HL-60 (cell line): ENCODE results near the gene FBXO33.

Experiments
- DNase-seq, 2 experiments: peaks; one replicate each; pipeline ENCODE4 v3.0.0-alpha.2; 2010 to 2020; ENCODE audit warnings: low read depth in 1 of 2, low spot score in 1 of 2
- H3K27ac ChIP-seq: fragments of 250-450 bp; sonication (Bioruptor Pico); replicated peaks from 2 replicates; pipeline ENCODE4 v1.5.1; 2020; ENCODE audit warnings: mild to moderate bottlenecking, moderate library complexity
- H3K27me3 ChIP-seq: fragments of 250-450 bp; sonication (Bioruptor Pico); 2 replicates; pipeline ENCODE4 v1.5.1; 2021; ENCODE audit warnings: mild to moderate bottlenecking, moderate library complexity; ENCODE audit not compliant: insufficient read depth, poor library complexity, severe bottlenecking
- H3K4me3 ChIP-seq: replicated peaks from 2 replicates; pipeline ENCODE4 v1.5.1; 2011; ENCODE audit warnings: mild to moderate bottlenecking, control low read depth, low read length; ENCODE audit not compliant: insufficient read depth
- GABPA ChIP-seq: IDR thresholded peaks from 2 replicates; pipeline ENCODE4 v1.6.1; 2012; ENCODE audit warnings: low read depth
- POLR2AphosphoS5 ChIP-seq: IDR thresholded peaks from 2 replicates; pipeline ENCODE4 v1.6.1; 2012; ENCODE audit warnings: low read depth
- SPI1 ChIP-seq: IDR thresholded peaks from 2 replicates; pipeline ENCODE4 v1.6.1; 2012; ENCODE audit warnings: low read depth, mild to moderate bottlenecking, borderline replicate concordance
- TF ChIP-seq, protein P1 (sequence below): IDR thresholded peaks from one replicate; pipeline ENCODE4 v1.5.1; 2011; ENCODE audit warnings: low read length, control low read depth, inconsistent platforms; ENCODE audit not compliant: insufficient read depth
- TF ChIP-seq, protein P2 (sequence below): IDR thresholded peaks from 2 replicates; pipeline ENCODE4 v1.6.1; 2012; ENCODE audit warnings: low read depth; ENCODE audit not compliant: insufficient replicate concordance

Gene FBXO33

DNA sequence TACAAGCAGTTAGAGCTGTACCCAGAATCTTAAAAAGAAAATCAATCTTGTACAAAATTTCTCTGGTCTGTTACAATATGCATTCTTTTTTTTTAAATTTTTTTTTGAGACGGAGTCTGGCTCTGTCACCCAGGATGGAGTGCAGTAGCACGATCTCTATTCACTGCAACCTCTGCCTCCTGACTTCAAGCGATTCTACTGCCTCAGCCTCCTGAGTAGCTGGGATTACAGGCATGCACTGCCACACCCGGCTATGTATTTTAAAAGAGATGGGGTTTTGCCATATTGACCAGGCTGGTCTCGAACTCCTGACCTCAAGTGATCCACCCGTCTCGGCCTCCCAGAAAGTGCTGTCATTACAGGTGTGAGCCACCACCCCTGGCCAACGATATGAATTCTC, 4.1 kb downstream of the FBXO33 start:
- no peaks in the 10 kb centered on the region for H3K27me3 ChIP-seq
- no peak for DNase-seq
- TF ChIP-seq POLR2AphosphoS5: no peak
- TF ChIP-seq SPI1: no peak
- TF ChIP-seq, protein P1, sequence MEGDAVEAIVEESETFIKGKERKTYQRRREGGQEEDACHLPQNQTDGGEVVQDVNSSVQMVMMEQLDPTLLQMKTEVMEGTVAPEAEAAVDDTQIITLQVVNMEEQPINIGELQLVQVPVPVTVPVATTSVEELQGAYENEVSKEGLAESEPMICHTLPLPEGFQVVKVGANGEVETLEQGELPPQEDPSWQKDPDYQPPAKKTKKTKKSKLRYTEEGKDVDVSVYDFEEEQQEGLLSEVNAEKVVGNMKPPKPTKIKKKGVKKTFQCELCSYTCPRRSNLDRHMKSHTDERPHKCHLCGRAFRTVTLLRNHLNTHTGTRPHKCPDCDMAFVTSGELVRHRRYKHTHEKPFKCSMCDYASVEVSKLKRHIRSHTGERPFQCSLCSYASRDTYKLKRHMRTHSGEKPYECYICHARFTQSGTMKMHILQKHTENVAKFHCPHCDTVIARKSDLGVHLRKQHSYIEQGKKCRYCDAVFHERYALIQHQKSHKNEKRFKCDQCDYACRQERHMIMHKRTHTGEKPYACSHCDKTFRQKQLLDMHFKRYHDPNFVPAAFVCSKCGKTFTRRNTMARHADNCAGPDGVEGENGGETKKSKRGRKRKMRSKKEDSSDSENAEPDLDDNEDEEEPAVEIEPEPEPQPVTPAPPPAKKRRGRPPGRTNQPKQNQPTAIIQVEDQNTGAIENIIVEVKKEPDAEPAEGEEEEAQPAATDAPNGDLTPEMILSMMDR: no peak
- TF ChIP-seq, protein P2, sequence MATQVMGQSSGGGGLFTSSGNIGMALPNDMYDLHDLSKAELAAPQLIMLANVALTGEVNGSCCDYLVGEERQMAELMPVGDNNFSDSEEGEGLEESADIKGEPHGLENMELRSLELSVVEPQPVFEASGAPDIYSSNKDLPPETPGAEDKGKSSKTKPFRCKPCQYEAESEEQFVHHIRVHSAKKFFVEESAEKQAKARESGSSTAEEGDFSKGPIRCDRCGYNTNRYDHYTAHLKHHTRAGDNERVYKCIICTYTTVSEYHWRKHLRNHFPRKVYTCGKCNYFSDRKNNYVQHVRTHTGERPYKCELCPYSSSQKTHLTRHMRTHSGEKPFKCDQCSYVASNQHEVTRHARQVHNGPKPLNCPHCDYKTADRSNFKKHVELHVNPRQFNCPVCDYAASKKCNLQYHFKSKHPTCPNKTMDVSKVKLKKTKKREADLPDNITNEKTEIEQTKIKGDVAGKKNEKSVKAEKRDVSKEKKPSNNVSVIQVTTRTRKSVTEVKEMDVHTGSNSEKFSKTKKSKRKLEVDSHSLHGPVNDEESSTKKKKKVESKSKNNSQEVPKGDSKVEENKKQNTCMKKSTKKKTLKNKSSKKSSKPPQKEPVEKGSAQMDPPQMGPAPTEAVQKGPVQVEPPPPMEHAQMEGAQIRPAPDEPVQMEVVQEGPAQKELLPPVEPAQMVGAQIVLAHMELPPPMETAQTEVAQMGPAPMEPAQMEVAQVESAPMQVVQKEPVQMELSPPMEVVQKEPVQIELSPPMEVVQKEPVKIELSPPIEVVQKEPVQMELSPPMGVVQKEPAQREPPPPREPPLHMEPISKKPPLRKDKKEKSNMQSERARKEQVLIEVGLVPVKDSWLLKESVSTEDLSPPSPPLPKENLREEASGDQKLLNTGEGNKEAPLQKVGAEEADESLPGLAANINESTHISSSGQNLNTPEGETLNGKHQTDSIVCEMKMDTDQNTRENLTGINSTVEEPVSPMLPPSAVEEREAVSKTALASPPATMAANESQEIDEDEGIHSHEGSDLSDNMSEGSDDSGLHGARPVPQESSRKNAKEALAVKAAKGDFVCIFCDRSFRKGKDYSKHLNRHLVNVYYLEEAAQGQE: no peak
- TF ChIP-seq GABPA: no peak
- H3K27ac ChIP-seq: no peak overlapping the region
- H3K4me3 ChIP-seq: no peak overlapping the region

DNA sequence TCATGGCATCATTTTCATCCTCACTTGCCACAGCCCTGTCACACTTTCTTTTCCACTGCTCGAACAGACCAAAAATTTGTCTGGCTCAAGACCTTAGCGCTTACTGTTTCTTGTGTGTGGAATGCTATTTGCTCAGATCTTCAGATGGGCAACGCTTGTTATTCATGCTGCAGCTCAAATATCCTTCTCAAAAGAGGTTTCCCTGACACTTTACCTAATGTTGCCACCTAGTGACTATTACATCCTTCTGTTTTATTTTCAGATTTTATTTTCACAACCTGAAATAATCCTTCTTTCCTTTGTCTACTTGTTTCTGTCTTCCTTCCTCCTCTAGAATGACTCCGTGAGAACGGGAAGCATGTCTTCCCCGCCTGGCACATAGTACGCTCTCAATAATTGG, 5.6 kb downstream of the FBXO33 start:
- Histone ChIP-seq H3K27ac (no peak overlapping the region), H3K4me3 (no peak overlapping the region), H3K27me3 (no peaks in the 10 kb centered on the region)
- TF ChIP-seq POLR2AphosphoS5 (no peak), SPI1 (no peak), GABPA (no peak)
- TF ChIP-seq, protein P2: no peak
- TF ChIP-seq, protein P1: no peak
- no peak for DNase-seq

DNA sequence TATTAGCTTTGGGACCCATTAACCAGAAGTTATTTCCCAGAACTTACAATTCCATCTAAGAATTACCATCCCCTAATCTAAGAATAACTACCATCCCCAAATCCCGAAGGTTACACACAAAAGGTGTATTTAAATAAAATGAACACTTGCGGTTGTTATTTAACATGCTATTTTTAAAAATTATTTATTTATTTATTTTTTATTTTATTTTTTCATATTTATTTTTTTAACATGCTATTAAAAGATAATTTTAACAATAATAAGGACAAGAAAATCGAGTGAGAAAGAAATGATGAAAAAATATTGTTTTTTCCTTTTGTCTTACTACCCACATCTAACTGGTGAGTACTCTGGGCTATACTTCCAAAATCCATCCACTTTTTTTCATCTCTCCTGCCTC, 6.3 kb downstream of the FBXO33 start:
- H3K27ac ChIP-seq: no peak overlapping the region
- TF ChIP-seq, protein P1: no peak
- TF ChIP-seq SPI1: no peak
- TF ChIP-seq, protein P2: no peak
- no peak for TF ChIP-seq POLR2AphosphoS5
- no peaks in the 10 kb centered on the region for H3K27me3 ChIP-seq
- H3K4me3 ChIP-seq: no peak overlapping the region
- no peak for DNase-seq
